HUES6 (cell line): ENCODE data around the gene NPY4R2.
"Not testable (repeated sequence)": the region's sequence is repeated elsewhere in the genome, so short reads cannot be mapped to it uniquely, and the experiment has no call there.

Experiments used
- H3K27ac ChIP-seq: 2 replicates; pipeline ENCODE4 v1.7.0; 2013; ENCODE audit warnings: low read depth, mild to moderate bottlenecking, low read length, inconsistent platforms
- H3K27me3 ChIP-seq: 2 replicates; pipeline ENCODE4 v1.6.1; 2013; ENCODE audit warnings: low read length; ENCODE audit not compliant: control insufficient read depth, insufficient read depth
- H3K36me3 ChIP-seq: 2 replicates; pipeline ENCODE4 v1.6.1; 2013; ENCODE audit warnings: low read length; ENCODE audit not compliant: control insufficient read depth, insufficient read depth
- H3K4me1 ChIP-seq: 2 replicates; pipeline ENCODE4 v1.6.1; 2013; ENCODE audit warnings: low read length; ENCODE audit not compliant: control insufficient read depth, insufficient read depth
- H3K4me3 ChIP-seq: 2 replicates; pipeline ENCODE4 v1.5.1; 2013; ENCODE audit warnings: low read depth, low read length
- H3K9ac ChIP-seq: one replicate; pipeline ENCODE4 v1.6.1; 2013; ENCODE audit warnings: mild to moderate bottlenecking, low read length
- H3K9me3 ChIP-seq: 2 replicates; pipeline ENCODE4 v1.6.1; 2013; ENCODE audit warnings: low read depth, low read length; ENCODE audit not compliant: control insufficient read depth, insufficient read depth

NPY4R2 gene

GRCh38 chr10:47964280-47965063, 46.0 kb downstream of the NPY4R2 start:
- H3K36me3 ChIP-seq, H3K4me3 ChIP-seq, H3K4me1 ChIP-seq, H3K9ac ChIP-seq, H3K27me3 ChIP-seq, H3K27ac ChIP-seq, H3K9me3 ChIP-seq: not testable (repeated sequence)

- not testable (repeated sequence) for H3K36me3 ChIP-seq, H3K9ac ChIP-seq, H3K4me1 ChIP-seq, H3K27me3 ChIP-seq, H3K27ac ChIP-seq, H3K4me3 ChIP-seq, H3K9me3 ChIP-seq
These were observed 50.5 kb downstream of the NPY4R2 start for GRCh38 chr10:47968988-47969387.

- H3K36me3 ChIP-seq, H3K27ac ChIP-seq, H3K27me3 ChIP-seq, H3K9me3 ChIP-seq, H3K4me1 ChIP-seq, H3K4me3 ChIP-seq, H3K9ac ChIP-seq: not testable (repeated sequence)
These were observed 51.6 kb downstream of the NPY4R2 start for GRCh38 chr10:47970047-47970446.

GRCh38 chr10:47971598-47971997, 53.1 kb downstream of the NPY4R2 start:
- not testable (repeated sequence) for H3K27ac ChIP-seq, H3K9ac ChIP-seq, H3K4me1 ChIP-seq, H3K9me3 ChIP-seq, H3K4me3 ChIP-seq, H3K36me3 ChIP-seq, H3K27me3 ChIP-seq

GRCh38 chr10:47972077-47972476, 53.6 kb downstream of the NPY4R2 start:
- not testable (repeated sequence) for H3K27me3 ChIP-seq, H3K27ac ChIP-seq, H3K9ac ChIP-seq, H3K9me3 ChIP-seq, H3K36me3 ChIP-seq, H3K4me3 ChIP-seq, H3K4me1 ChIP-seq
